ENCODE data around the gene DENND1A.

DNA sequence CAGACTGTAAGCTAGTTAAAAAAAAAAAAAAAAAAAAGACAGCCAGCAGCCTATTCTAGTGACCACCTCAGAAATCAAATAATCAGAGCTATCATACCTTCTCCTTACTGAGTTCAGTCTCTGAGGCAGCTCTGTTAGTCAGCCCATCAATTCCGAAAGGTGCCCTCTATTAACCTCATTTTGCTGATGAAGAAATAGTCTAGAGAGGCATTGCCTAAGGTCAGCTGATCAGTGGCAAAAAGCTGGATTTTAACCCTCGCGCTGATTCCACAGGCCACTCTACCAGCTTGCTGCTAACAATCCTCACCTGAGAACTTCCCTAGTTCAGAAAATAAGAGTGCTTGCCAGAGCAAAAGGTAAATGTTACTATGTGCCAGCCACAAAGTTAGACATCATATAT, 172.0 kb downstream of the DENND1A start:
- TF ChIP-seq, protein P1, sequence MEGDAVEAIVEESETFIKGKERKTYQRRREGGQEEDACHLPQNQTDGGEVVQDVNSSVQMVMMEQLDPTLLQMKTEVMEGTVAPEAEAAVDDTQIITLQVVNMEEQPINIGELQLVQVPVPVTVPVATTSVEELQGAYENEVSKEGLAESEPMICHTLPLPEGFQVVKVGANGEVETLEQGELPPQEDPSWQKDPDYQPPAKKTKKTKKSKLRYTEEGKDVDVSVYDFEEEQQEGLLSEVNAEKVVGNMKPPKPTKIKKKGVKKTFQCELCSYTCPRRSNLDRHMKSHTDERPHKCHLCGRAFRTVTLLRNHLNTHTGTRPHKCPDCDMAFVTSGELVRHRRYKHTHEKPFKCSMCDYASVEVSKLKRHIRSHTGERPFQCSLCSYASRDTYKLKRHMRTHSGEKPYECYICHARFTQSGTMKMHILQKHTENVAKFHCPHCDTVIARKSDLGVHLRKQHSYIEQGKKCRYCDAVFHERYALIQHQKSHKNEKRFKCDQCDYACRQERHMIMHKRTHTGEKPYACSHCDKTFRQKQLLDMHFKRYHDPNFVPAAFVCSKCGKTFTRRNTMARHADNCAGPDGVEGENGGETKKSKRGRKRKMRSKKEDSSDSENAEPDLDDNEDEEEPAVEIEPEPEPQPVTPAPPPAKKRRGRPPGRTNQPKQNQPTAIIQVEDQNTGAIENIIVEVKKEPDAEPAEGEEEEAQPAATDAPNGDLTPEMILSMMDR (conservative IDR thresholded peaks at IDR 0.05; ENCODE audit: low read length) = no peak
- TF ChIP-seq EZH2phosphoT487 (IDR thresholded peaks at IDR 0.05; ENCODE audit: borderline replicate concordance) = no peak
